Stromal cell of bone marrow (primary cell): ENCODE measurements around the gene SENP2.
"Not testable (repeated sequence)": the region's sequence is repeated elsewhere in the genome, so short reads cannot be mapped to it uniquely, and the experiment has no call there.

ENCODE experiments used
- DNase-seq: peaks from one replicate; pipeline ENCODE4 v3.0.0-alpha.2; 2012; ENCODE audit warnings: low read depth

The SENP2 gene

GRCh38 chr3:185585859-185586685 is at the start of gene SENP2:
SENP2 (plus strand) TSS chr3:185586295; CDS start chr3:185586414, 119 bp downstream.
- DNase-seq = peak; percentile 98

- DNase-seq = no peak
Observed at GRCh38 chr3:185537369-185537970, 48.6 kb upstream of the SENP2 start.

- DNase-seq = no peak
Observed at GRCh38 chr3:185539934-185540333, 46.2 kb upstream of the SENP2 start.

DNA sequence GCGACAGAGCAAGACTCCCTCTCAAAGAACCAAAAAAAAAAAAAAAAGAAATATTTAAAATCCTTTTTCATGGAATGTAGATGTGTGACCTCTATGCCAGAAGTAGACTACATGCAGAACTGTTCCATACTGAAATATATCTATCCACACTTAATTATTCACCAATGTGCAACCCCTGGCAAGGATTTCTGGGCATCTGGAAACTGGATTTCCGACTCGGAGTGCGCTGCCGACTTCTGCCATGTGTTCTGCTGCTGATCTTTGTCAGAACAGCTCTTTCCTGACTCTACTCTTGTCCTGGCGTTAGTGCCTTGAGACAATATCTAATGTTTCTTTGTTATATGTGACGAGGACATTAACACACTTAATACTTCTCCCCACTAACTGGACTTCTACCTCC is 45.4 kb upstream of the SENP2 start:
- no peak for DNase-seq

GRCh38 chr3:185549122-185549521 is 37.0 kb upstream of the SENP2 start:
- peak; percentile 97 for DNase-seq

DNA sequence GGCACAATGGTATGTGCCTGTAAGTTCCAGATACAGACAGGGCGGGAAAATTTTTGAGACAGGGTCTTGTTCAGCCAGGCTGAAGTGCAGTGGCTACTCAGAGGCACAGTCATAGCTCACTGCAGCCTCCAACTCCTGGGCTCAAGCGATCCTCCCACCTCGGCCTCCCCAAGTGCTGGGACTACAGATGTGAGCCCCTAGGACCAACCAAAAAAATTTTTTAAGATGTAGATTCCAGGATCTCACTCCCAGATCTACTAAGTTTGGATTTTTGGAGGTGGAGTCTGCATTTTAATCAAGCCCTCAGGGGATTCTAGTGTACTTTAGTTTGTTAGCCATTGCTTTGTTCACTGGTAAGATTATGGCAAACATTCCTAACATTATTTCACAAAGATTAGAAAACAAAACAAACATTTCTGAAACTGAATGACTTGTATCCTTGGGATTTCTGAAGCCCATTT is 36.4 kb upstream of the SENP2 start:
- DNase-seq = no peak

DNA sequence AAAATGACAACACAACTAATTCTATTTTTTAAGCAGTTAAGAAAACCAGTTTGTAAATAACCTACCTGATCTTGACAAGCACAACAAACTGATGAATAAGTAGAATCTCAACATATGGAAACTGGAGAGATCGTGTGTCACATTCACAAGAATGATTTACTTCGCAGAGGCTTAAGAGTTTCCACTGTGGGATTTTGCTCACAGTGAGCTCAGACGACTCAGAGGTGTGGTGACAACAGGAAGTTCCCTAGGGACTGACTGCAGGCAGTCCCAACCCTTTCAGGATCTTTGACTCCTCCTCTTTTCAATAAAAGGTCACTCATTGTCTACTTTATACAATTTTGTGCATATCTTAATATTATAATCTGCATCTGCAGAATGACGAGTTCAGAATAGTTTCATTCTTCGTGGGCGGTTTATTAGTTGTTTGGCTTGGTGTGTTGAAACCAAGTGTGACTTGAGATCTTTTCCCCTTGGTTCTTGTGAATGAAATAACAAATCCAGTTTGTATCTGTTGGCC is 33.7 kb upstream of the SENP2 start, which contains the start of gene LIPH:
TSS of gene LIPH (minus strand) at position 231 of the 520 bp plus-strand sequence. CDS start at position 114, 117 bp downstream.
- peak; percentile 14 for DNase-seq

DNA sequence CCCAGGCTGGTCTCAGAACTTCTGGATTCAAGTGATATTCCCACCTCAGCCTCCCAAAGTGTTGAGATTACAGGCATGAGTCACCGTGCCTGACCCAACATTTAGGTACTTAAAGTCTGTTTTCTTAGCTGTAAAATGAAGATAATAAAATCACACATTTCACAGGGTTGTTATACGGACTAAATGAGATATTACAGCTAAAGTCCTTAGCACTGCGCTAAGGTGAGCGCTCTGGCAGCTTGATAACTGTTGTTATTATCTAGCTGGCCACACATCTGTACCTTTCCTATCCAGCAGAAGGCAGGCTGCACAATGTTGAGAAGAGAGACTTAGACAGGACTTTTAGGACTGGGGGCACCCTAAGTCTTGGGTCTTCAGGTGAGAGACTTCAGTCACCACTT is 31.0 kb upstream of the SENP2 start:
- DNase-seq = no peak

DNA sequence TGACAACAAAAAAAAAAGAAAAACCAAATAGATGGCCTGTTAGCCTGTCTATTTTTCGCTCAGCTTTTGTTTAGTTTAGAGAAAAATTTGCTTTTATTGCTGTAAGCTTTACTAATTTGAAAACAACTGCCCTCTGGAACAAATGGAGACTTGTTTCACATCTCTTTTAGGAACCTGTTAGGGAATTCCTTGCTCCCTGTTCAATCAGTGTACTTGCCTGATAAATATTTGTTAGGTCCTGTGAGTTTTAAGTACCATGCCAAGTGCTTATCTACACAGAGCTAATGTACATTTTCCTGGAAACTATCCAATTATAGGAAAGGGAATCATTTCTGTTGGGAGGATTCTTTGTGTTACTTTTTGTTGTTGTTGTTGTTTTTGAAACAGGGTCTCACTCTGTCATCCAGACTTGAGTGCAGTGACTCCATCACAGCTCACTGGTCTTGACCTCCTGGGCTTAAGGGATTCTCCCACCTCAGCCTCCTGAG is 30.2 kb upstream of the SENP2 start:
- DNase-seq = no peak

- DNase-seq = not testable (repeated sequence)
Observed at GRCh38 chr3:185556640-185557039, 29.5 kb upstream of the SENP2 start.

DNA sequence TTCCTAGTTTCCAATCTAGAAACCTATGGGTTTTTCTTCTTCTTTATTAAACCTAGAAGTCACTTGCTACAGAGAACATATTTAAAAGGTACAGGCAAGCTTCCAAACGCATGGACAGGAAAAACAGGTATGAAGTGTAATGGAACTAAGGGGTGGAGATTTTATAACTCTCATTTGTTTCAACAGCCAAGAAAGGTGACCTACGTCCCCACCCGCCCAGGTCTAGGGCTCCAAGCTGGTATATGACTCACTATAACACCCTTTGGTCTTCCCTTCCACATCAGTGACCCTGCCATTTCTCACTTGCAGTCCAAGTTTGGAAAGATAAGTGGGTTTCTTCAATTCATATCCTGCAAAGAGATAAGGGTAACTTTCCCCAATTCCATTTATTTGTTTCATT is 27.7 kb upstream of the SENP2 start:
- DNase-seq = no peak

DNA sequence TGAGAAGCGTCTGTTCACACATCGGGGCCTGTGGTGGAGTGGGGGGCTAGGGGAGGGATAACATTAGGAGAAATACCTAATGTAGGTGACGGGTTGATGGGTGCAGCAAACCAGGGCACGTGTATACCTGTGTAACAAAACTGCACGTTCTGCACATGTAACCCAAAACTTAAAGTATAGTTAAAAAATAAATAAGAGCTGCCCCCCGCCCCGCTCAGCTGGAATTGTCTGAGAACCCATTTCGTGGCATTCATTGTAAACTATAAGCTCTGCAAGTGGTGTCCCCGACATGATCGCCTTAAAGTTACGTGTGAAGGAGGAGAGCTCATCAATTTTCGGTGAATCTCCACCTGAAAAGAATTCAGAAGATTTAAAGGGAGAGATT is 26.4 kb upstream of the SENP2 start:
- DNase-seq = no peak

GRCh38 chr3:185560676-185561075 is 25.4 kb upstream of the SENP2 start:
- no peak for DNase-seq

- no peak for DNase-seq
Observed at GRCh38 chr3:185561374-185561943, 24.6 kb upstream of the SENP2 start.

- DNase-seq = no peak
Observed at GRCh38 chr3:185561958-185562357, 24.1 kb upstream of the SENP2 start.

GRCh38 chr3:185572183-185572582 is 13.9 kb upstream of the SENP2 start:
- DNase-seq = no peak

DNA sequence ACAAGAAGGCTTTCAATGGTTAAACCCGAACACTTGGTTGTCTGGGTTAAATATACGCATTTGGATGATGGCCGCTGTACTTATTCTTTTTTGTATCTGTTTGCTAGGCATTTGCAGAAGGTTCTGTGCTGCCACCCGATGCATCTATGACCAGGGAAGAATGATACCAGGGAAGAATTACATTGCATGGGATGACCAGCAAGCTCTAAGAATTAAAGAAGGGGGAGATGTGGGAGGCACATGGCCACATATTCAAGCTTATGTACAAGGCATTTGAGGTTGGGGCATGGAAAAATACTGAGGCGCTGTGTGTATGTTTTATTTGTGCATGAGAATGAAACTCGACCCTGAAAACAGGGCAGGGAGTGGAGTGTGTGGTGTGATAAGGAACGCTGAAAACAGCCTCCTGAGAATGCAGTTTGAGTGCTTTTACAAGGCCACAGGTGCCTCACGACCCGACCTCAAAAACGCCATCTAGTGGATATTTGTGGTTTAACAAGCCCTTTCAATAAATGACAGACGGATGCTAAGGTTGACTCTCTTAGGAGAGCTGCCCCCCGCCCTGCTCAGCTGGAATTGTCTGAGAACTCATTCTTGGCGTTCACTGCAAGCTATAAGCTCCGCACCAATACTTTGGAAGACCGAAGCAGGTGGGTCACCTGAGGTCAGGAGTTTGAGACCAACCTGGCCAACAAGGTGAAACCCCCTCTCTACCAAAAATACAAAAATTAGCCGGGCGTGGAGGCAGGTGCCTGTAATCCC is 10.8 kb upstream of the SENP2 start:
- not testable (repeated sequence) for DNase-seq

DNA sequence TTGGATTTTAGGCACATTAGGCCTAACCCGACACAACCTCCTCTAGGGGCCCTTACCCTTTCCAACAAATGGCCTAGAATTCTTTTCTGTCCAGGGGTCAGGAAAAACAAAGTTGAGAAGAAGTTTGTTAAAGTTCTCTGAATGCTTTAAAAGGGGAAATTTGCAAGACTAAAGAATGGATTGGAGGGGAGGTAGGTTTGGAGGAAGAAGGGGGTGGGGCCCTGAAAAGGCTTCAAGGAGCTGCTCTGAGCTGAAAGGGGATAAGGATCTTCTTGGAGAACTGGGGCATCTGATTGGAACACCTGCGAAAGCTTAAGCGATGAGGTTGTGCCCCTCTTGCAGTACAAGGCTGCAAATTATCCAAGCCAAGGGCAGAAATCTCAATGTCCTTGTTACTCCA is 3.9 kb upstream of the SENP2 start:
- DNase-seq = no peak

DNA sequence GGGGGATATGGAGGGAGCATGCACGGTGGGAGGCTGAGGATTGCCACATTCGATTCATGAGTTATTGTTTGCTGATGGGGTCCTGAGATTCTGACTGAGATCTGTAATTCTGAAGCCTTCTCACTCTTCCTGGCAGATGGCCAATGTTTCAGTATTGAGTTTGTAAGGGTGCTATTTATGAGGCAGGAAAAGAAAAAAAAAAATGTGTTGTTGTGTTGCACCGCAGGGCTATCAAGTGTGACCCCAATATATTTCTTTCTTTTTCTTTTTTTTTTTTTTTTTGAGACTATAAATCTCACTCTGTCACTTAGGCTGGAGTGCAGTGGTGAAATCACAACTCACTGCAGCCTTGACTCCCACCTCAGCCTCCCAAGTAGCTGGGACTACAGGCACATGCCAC is 3.2 kb upstream of the SENP2 start:
- DNase-seq = no peak

DNA sequence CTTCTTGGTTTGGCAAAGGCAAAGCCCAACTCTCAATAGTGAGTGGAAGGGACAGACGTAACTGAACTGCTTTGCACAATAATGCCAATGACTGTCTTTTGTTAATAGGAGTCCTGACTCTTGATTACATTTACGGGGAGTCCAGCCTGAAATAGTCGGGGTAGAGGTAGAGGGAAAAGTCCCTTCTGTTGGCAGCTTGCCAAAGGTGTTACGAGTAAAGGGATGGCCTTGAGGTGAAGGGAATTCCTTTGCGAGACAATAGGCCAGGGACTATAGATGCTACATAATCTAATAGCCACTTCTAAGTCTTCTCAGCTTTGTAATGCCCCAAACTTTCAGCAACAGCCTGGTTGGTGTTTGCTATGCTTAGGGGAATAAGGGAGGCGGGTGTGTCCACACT is 2.2 kb upstream of the SENP2 start:
- DNase-seq = no peak

- no peak for DNase-seq
Observed at GRCh38 chr3:185584686-185585085, 1.4 kb upstream of the SENP2 start.

GRCh38 chr3:185585518-185585858 is 607 bp upstream of the SENP2 start:
- DNase-seq = no peak
